NOMO-1 treated with dmso at 0.1 percent for 144 hours (cell line): ENCODE results near the gene HDC.

Source experiments
- DNase-seq: peaks from one replicate; lab custom pipeline; 2025; ENCODE audit not compliant: unreplicated experiment; lab: John Stamatoyannopoulos, UW

HDC gene

GRCh38 chr15:50227076-50227475 lies 38.5 kb downstream of the HDC start:
- DNase-seq, result no peak

- no peak for DNase-seq
Observed at GRCh38 chr15:50225938-50226337, 39.6 kb downstream of the HDC start.

- DNase-seq, result no peak
Observed at GRCh38 chr15:50225057-50225456, 40.5 kb downstream of the HDC start.

GRCh38 chr15:50224606-50225005 lies 40.9 kb downstream of the HDC start:
- DNase-seq, result no peak

- no peak for DNase-seq
Observed at GRCh38 chr15:50222181-50222580, 43.3 kb downstream of the HDC start.

GRCh38 chr15:50219820-50220219 lies 45.7 kb downstream of the HDC start:
- DNase-seq, result no peak

- DNase-seq, result no peak
Observed at GRCh38 chr15:50218691-50219090, 46.8 kb downstream of the HDC start.

- DNase-seq, result no peak
Observed at GRCh38 chr15:50218291-50218690, 47.2 kb downstream of the HDC start.

GRCh38 chr15:50210462-50211157 lies 54.9 kb downstream of the HDC start:
- DNase-seq, result no peak

- no peak for DNase-seq
Observed at GRCh38 chr15:50209809-50210208, 55.7 kb downstream of the HDC start.

- no peak for DNase-seq
Observed at GRCh38 chr15:50206020-50206419, 59.5 kb downstream of the HDC start.

GRCh38 chr15:50202003-50202402 lies 63.5 kb downstream of the HDC start:
- DNase-seq, result no peak

- no peak for DNase-seq
Observed at GRCh38 chr15:50192926-50193620, 72.5 kb downstream of the HDC start.

GRCh38 chr15:50192164-50192563 lies 73.4 kb downstream of the HDC start:
- DNase-seq, result no peak
